K562 (cell line): ENCODE data around the gene HMX2. TPM values are rescaled to one million over a fixed set of nuclear protein-coding genes. Genes with fewer than 3 reads are reported as not detected.

Source experiments
- CBFB ChIP-seq: sonication (generic); formaldehyde crosslinking; IDR thresholded peaks from 2 replicates; pipeline ENCODE4 v1.4.0; 2020; ENCODE audit warnings: mild to moderate bottlenecking, missing genetic modification reagents
- FOXA1 ChIP-seq: fragments of 450-650 bp; IDR thresholded peaks from 2 replicates; pipeline ENCODE4 v1.6.1; 2016; ENCODE audit warnings: mild to moderate bottlenecking, borderline replicate concordance
- KDM5B ChIP-seq: fragments of 200-600 bp; sonication (generic); IDR thresholded peaks from 2 replicates; pipeline ENCODE4 v1.6.1; 2012; ENCODE audit warnings: low read depth, mild to moderate bottlenecking, moderate library complexity, low read length, control low read depth, inconsistent platforms; ENCODE audit not compliant: insufficient replicate concordance
- MYNN ChIP-seq, 2 experiments: sonication (generic); formaldehyde crosslinking in 1 of 2; IDR thresholded peaks; 2 replicates each; pipeline versions ENCODE4 v1.5.0 to v1.6.1; 2016 to 2020; ENCODE audit warnings: antibody characterized with exemption in 1 of 2, missing genetic modification reagents in 1 of 2
- NBN ChIP-seq: fragments of 450-650 bp; IDR thresholded peaks from 2 replicates; pipeline ENCODE4 v1.6.1; 2016; ENCODE audit warnings: low read depth, mild to moderate bottlenecking
- RBM14 ChIP-seq: fragments of 200-400 bp; formaldehyde crosslinking; IDR thresholded peaks from 2 replicates; pipeline ENCODE4 v1.6.1; 2018; ENCODE audit warnings: low read depth, mild to moderate bottlenecking, low read length, moderate library complexity, borderline replicate concordance; ENCODE audit not compliant: insufficient read depth
- ZFX ChIP-seq: sonication (generic); formaldehyde crosslinking; IDR thresholded peaks from 2 replicates; pipeline ENCODE4 v1.8.0; 2022; ENCODE audit warnings: mild to moderate bottlenecking, missing genetic modification reagents, moderate library complexity
- polyA plus RNA-seq, 8 experiments: library from polyadenylated mRNA; depleted of rRNA in 4 of 8; stranded (reverse) in 5 of 8; unstranded in 3 of 8; fragments of >200 nt; fragmentation: Nextera tagmentation in 2 of 8; fragmentation: Illumina TruSeq in 1 of 8; extraction: Ambion mirVana in 2 of 8; extraction: Trizol in 1 of 8; gene quantifications; 2 replicates each; pipeline versions ENCODE4 v1.2.1 to v1.2.3, GENCODE V29; 2011 to 2014; ENCODE audit warnings: inconsistent platforms in 1 of 8, missing spikeins in 1 of 8
- total RNA-seq, 7 experiments: library from RNA; depleted of rRNA in 6 of 7; stranded (reverse); fragments of >200 nt in 6 of 7; fragmentation: Illumina TruSeq in 2 of 7; extraction: Trizol in 2 of 7; gene quantifications; 2 replicates each; pipeline versions ENCODE4 v1.2.1 to v1.2.3, GENCODE V29; 2011 to 2021; ENCODE audit warnings: low replicate concordance in 1 of 7
- TF ChIP-seq, protein P1 (sequence below): IDR thresholded peaks from 2 replicates; pipeline ENCODE4 v1.6.1; 2011; ENCODE audit not compliant: insufficient read length; ENCODE audit errors: extremely low read depth
- TF ChIP-seq, protein P2 (sequence below): fragments of 250-450 bp; sonication (Bioruptor Pico); IDR thresholded peaks from 2 replicates; pipeline ENCODE4 v1.6.1; 2021; ENCODE audit warnings: mild to moderate bottlenecking
- TF ChIP-seq, protein P3 (sequence below), 2 experiments: fragments of 450-650 bp in 1 of 2; sonication (generic) in 1 of 2; formaldehyde crosslinking in 1 of 2; IDR thresholded peaks in 1 of 2; conservative IDR thresholded peaks in 1 of 2; 2 replicates each; pipeline versions ENCODE4 v1.6.1 to v1.8.1; 2016 to 2023; ENCODE audit warnings: mild to moderate bottlenecking in 2 of 2, moderate library complexity in 2 of 2, inconsistent platforms in 1 of 2, missing genetic modification reagents in 1 of 2
- TF ChIP-seq, protein P4 (sequence below): fragments of 200-400 bp; formaldehyde crosslinking; IDR thresholded peaks from 2 replicates; pipeline ENCODE4 v1.6.1; 2017; ENCODE audit warnings: mild to moderate bottlenecking, low read depth, low read length, moderate library complexity
- TF ChIP-seq, protein P5 (sequence below): fragments of 250-450 bp; sonication (Bioruptor Pico); IDR thresholded peaks from 2 replicates; pipeline ENCODE4 v1.5.0; 2022; ENCODE audit warnings: mild to moderate bottlenecking

HMX2 gene
- total and polyA plus RNA-seq, 9 of the 15 experiments (the other 6 are each of a cell fraction or from before 2014, with no cell fraction given): 0.07 to 0.58 (median 0.09) TPM; not detected in 2

DNA sequence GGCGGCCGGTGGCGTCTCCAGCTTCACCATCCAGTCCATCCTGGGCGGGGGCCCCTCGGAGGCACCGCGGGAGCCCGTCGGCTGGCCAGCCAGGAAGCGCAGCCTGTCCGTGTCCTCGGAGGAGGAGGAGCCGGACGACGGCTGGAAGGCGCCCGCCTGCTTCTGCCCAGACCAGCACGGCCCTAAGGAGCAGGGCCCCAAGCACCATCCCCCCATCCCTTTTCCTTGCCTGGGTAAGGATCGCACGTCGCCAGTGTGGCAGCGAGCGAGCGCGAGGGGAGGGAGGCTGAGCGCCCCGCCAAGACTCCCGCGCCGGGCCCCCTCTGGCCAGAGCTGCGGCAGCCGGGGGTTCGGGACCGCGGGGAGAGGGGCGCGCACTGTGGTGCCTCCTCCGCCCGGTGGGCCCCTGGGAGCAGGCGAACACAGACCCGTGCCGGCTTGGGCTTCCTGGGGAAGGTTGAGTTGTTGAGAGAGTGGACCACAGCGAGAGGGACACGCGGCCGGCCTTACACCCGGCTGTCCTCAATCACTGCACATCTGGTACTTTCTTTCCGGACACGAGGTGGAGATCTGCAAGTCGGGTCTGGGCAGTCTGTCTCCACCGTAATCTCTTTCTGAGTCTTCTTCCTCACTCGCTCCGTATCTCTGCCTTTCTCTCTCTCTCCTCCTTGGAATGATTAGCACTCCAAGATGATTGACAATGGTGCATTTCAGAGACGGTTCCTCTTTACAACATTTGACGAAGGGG is 652 bp downstream of the HMX2 start (continued):
- TF ChIP-seq MYNN (IDR thresholded peaks at IDR 0.05) (no peak), MYNN (CRISPR knock-in tag; IDR thresholded peaks at IDR 0.05) (no peak), FOXA1 (no peak), ZFX (CRISPR knock-in tag) (no peak), NBN (no peak), KDM5B (no peak), RBM14 (no peak), CBFB (no peak)
- TF ChIP-seq, protein P1, sequence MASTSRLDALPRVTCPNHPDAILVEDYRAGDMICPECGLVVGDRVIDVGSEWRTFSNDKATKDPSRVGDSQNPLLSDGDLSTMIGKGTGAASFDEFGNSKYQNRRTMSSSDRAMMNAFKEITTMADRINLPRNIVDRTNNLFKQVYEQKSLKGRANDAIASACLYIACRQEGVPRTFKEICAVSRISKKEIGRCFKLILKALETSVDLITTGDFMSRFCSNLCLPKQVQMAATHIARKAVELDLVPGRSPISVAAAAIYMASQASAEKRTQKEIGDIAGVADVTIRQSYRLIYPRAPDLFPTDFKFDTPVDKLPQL: no peak
- TF ChIP-seq, protein P2, sequence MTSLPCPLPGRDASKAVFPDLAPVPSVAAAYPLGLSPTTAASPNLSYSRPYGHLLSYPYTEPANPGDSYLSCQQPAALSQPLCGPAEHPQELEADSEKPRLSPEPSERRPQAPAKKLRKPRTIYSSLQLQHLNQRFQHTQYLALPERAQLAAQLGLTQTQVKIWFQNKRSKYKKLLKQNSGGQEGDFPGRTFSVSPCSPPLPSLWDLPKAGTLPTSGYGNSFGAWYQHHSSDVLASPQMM (CRISPR knock-in tag): no peak
- TF ChIP-seq, protein P3, sequence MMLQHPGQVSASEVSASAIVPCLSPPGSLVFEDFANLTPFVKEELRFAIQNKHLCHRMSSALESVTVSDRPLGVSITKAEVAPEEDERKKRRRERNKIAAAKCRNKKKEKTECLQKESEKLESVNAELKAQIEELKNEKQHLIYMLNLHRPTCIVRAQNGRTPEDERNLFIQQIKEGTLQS (IDR thresholded peaks at IDR 0.05): no peak
- TF ChIP-seq, protein P3 (CRISPR knock-in tag; conservative IDR thresholded peaks at IDR 0.05): no peak
- TF ChIP-seq, protein P4, sequence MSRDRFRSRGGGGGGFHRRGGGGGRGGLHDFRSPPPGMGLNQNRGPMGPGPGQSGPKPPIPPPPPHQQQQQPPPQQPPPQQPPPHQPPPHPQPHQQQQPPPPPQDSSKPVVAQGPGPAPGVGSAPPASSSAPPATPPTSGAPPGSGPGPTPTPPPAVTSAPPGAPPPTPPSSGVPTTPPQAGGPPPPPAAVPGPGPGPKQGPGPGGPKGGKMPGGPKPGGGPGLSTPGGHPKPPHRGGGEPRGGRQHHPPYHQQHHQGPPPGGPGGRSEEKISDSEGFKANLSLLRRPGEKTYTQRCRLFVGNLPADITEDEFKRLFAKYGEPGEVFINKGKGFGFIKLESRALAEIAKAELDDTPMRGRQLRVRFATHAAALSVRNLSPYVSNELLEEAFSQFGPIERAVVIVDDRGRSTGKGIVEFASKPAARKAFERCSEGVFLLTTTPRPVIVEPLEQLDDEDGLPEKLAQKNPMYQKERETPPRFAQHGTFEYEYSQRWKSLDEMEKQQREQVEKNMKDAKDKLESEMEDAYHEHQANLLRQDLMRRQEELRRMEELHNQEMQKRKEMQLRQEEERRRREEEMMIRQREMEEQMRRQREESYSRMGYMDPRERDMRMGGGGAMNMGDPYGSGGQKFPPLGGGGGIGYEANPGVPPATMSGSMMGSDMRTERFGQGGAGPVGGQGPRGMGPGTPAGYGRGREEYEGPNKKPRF: no peak
- TF ChIP-seq, protein P5, sequence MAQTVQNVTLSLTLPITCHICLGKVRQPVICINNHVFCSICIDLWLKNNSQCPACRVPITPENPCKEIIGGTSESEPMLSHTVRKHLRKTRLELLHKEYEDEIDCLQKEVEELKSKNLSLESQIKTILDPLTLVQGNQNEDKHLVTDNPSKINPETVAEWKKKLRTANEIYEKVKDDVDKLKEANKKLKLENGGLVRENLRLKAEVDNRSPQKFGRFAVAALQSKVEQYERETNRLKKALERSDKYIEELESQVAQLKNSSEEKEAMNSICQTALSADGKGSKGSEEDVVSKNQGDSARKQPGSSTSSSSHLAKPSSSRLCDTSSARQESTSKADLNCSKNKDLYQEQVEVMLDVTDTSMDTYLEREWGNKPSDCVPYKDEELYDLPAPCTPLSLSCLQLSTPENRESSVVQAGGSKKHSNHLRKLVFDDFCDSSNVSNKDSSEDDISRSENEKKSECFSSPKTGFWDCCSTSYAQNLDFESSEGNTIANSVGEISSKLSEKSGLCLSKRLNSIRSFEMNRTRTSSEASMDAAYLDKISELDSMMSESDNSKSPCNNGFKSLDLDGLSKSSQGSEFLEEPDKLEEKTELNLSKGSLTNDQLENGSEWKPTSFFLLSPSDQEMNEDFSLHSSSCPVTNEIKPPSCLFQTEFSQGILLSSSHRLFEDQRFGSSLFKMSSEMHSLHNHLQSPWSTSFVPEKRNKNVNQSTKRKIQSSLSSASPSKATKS (CRISPR knock-in tag): no peak
